Measurements from ENCODE around the gene JUNB. TPM values are rescaled to one million over a fixed set of nuclear protein-coding genes. Genes with fewer than 3 reads are reported as not detected.
A peak's percentile ranks its signal among the peaks of the same experiment; 100 is the strongest.

JUNB gene
- total and polyA plus RNA-seq, 2 of the 13 experiments (the other 11 are each of a cell fraction or from before 2014, with no cell fraction given): 7.7 to 8.2 TPM

DNA sequence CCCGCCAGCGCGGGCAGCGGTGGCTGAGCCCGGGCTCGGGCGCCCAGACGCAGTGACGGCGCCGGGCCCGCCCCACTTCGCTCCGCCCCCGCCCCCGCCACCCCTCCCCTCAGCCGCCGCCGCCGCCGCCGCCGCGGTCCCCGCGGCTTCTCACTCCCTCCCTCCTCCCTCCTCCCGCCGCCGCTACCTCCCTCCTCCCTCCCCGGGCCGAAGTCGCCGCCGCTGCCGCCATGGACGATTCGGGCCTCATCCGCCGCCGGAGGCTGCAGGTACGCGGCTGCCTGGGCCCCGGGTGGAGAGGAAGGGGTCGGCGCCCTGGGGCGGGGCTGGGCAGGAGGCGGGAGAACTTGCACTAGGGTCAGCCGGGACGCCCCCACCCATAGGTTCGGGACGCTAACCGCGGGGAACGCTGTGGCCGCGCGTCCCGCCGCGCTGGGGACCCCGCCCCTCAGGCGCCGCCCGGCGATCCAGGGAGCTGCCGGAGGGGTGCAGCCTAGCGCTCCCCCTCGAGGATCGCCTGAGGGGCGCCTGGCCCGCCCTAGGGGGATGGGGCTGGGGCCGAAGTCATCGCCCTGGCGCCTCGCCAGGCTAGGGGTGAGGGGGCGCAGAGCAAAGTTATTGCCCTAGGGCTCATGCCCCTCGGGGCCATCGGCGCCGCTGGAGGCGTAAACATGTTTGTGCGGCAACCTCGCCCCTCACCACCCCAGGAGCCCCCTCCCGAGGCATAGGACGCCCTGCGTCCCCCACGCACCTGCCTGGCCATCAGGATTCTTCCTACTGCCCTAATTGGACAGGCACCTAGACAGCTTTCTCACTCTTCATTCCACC is 42.7 kb downstream of the JUNB start:
- no peak overlapping the region for H2AFZ ChIP-seq (ENCODE audit: low read length)
- intact Hi-C loops (cut with micrococcal nuclease; ENCODE audit: unreplicated experiment) (no loop called here), in situ Hi-C loops (cut with HindIII; ENCODE audit: extremely low pct_ligation_motif_present, low pct_unique_long_range_greater_than_20kb) (no loop called here)
- CTCF ChIA-PET (ENCODE audit: low intra/inter-chr PET ratio, low total read pairs): no interaction called here
- no peaks in the 10 kb centered on the region for H3K9me3 ChIP-seq (ENCODE audit: low read length)
- H3K4me2 ChIP-seq (ENCODE audit: low read depth, low read length): peak overlapping the region; percentile 65
- H3K4me1 ChIP-seq (ENCODE audit: insufficient read depth, low read length): peaks cover 55% of the 10 kb centered on the region
- ATAC-seq (no peak), FAIRE-seq (no peak), DNase-seq (ENCODE audit: low spot score) (no peak)
- no peaks in the 10 kb centered on the region for H4K20me1 ChIP-seq (ENCODE audit: insufficient read depth, low read length)
- BruUV-seq (replicated peaks): no TSS peak
- peak overlapping the region; percentile 46 to 79 (median 67); a peak in 5 of 6 replicates for H3K4me3 ChIP-seq (replicated peaks in 1 of 3; ENCODE audit: insufficient read depth in 1 of 3, low read depth in 2 of 3, low read length in 3 of 3)
- no peaks in the 10 kb centered on the region for H3K36me3 ChIP-seq (replicated peaks in 1 of 2; ENCODE audit: control insufficient read depth in 1 of 2, insufficient read depth in 2 of 2, low read length in 2 of 2)
- 0 out of 2 replicates have a peak overlapping the region, but pooled peaks have one; percentile 36 for H3K9ac ChIP-seq (ENCODE audit: insufficient read depth, low read depth, low read length)
- H3K27me3 ChIP-seq (ENCODE audit: control insufficient read depth in 1 of 2, insufficient read depth in 2 of 2, low read length in 2 of 2): peaks cover 0 to 30% of the 10 kb centered on the region in 2 experiments; a peak in 2 of 5 replicates
- under 1% methylated on average over 21 of the region's 87 CpGs for WGBS (ENCODE audit: low lambda C conversion rate)
- H3K27ac ChIP-seq (ENCODE audit: extremely low read length, insufficient read depth, low read length): no peak overlapping the region
- H3K79me2 ChIP-seq (ENCODE audit: insufficient read depth, low read length): no peaks in the 10 kb centered on the region
- POLR2A ChIA-PET: no interaction called here
- no peak for TF ChIP-seq ZMYM2 (CRISPR knock-in tag; IDR thresholded peaks at IDR 0.05)
- peak; percentile 36 for TF ChIP-seq SRSF1 (optimal IDR thresholded peaks at IDR 0.05; ENCODE audit: low read depth, low read length)
- TF ChIP-seq ZNF777 (CRISPR knock-in tag; IDR thresholded peaks at IDR 0.05): peak; percentile 79
- no peak for TF ChIP-seq SMARCE1 (IDR thresholded peaks at IDR 0.05; ENCODE audit: borderline replicate concordance)
- TF ChIP-seq MAZ (IDR thresholded peaks at IDR 0.05; ENCODE audit: borderline replicate concordance, low read depth, low read length): no peak
- TF ChIP-seq MAZ (CRISPR knock-in tag; IDR thresholded peaks at IDR 0.05; ENCODE audit: low read depth): 0 out of 2 replicates have a peak, but pooled peaks have one; percentile 71
- TF ChIP-seq, protein P1, sequence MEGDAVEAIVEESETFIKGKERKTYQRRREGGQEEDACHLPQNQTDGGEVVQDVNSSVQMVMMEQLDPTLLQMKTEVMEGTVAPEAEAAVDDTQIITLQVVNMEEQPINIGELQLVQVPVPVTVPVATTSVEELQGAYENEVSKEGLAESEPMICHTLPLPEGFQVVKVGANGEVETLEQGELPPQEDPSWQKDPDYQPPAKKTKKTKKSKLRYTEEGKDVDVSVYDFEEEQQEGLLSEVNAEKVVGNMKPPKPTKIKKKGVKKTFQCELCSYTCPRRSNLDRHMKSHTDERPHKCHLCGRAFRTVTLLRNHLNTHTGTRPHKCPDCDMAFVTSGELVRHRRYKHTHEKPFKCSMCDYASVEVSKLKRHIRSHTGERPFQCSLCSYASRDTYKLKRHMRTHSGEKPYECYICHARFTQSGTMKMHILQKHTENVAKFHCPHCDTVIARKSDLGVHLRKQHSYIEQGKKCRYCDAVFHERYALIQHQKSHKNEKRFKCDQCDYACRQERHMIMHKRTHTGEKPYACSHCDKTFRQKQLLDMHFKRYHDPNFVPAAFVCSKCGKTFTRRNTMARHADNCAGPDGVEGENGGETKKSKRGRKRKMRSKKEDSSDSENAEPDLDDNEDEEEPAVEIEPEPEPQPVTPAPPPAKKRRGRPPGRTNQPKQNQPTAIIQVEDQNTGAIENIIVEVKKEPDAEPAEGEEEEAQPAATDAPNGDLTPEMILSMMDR (CRISPR knock-in tag; IDR thresholded peaks at IDR 0.05): peak; percentile 20; the same call in 1 of the 2 replicates
- TF ChIP-seq ZNF749 (CRISPR knock-in tag; IDR thresholded peaks at IDR 0.05; ENCODE audit: borderline replicate concordance): no peak
- TF ChIP-seq, protein P2, sequence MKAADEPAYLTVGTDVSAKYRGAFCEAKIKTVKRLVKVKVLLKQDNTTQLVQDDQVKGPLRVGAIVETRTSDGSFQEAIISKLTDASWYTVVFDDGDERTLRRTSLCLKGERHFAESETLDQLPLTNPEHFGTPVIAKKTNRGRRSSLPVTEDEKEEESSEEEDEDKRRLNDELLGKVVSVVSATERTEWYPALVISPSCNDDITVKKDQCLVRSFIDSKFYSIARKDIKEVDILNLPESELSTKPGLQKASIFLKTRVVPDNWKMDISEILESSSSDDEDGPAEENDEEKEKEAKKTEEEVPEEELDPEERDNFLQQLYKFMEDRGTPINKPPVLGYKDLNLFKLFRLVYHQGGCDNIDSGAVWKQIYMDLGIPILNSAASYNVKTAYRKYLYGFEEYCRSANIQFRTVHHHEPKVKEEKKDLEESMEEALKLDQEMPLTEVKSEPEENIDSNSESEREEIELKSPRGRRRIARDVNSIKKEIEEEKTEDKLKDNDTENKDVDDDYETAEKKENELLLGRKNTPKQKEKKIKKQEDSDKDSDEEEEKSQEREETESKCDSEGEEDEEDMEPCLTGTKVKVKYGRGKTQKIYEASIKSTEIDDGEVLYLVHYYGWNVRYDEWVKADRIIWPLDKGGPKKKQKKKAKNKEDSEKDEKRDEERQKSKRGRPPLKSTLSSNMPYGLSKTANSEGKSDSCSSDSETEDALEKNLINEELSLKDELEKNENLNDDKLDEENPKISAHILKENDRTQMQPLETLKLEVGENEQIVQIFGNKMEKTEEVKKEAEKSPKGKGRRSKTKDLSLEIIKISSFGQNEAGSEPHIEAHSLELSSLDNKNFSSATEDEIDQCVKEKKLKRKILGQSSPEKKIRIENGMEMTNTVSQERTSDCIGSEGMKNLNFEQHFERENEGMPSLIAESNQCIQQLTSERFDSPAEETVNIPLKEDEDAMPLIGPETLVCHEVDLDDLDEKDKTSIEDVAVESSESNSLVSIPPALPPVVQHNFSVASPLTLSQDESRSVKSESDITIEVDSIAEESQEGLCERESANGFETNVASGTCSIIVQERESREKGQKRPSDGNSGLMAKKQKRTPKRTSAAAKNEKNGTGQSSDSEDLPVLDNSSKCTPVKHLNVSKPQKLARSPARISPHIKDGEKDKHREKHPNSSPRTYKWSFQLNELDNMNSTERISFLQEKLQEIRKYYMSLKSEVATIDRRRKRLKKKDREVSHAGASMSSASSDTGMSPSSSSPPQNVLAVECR (CRISPR knock-in tag; IDR thresholded peaks at IDR 0.05; ENCODE audit: borderline replicate concordance): 0 out of 2 replicates have a peak, but pooled peaks have one; percentile 35
- TF ChIP-seq GABPB1 (CRISPR knock-in tag; IDR thresholded peaks at IDR 0.05): peak; percentile 35; the same call in 1 of the 2 replicates
- TF ChIP-seq HCFC1 (IDR thresholded peaks at IDR 0.05; ENCODE audit: low read depth, low read length): no peak
- 0 out of 2 replicates have a peak, but pooled peaks have one; percentile 38 for TF ChIP-seq KDM5B (CRISPR knock-in tag; IDR thresholded peaks at IDR 0.05; ENCODE audit: borderline replicate concordance)
- TF ChIP-seq, protein P3, sequence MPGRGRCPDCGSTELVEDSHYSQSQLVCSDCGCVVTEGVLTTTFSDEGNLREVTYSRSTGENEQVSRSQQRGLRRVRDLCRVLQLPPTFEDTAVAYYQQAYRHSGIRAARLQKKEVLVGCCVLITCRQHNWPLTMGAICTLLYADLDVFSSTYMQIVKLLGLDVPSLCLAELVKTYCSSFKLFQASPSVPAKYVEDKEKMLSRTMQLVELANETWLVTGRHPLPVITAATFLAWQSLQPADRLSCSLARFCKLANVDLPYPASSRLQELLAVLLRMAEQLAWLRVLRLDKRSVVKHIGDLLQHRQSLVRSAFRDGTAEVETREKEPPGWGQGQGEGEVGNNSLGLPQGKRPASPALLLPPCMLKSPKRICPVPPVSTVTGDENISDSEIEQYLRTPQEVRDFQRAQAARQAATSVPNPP (CRISPR knock-in tag; IDR thresholded peaks at IDR 0.05): no peak

All from HepG2 (cell line).